ENCODE data around the gene KLHL12.
A peak's percentile ranks its signal among the peaks of the same experiment; 100 is the strongest.

KLHL12 gene

GRCh38 chr1:202879128-202879527 is 47.9 kb downstream of the KLHL12 start:
- no peak for DNase-seq

GRCh38 chr1:202873026-202873425 is 54.0 kb downstream of the KLHL12 start:
- DNase-seq = no peak

GRCh38 chr1:202871367-202871766 is 55.7 kb downstream of the KLHL12 start:
- DNase-seq = no peak

- DNase-seq = peak; percentile 45
Observed at GRCh38 chr1:202862679-202863560, 64.1 kb downstream of the KLHL12 start.

- DNase-seq = peak; percentile 98
Observed at GRCh38 chr1:202861420-202862132, 65.5 kb downstream of the KLHL12 start.

- DNase-seq = peak; percentile 77
Observed at GRCh38 chr1:202860744-202861419, 66.2 kb downstream of the KLHL12 start.

- DNase-seq = no peak
Observed at GRCh38 chr1:202858789-202859414, 68.1 kb downstream of the KLHL12 start.

- DNase-seq = no peak
Observed at GRCh38 chr1:202858331-202858730, 68.7 kb downstream of the KLHL12 start.

GRCh38 chr1:202857136-202857610 is 69.9 kb downstream of the KLHL12 start:
- no peak for DNase-seq

- DNase-seq = no peak
Observed at GRCh38 chr1:202856014-202856413, 71.0 kb downstream of the KLHL12 start.

GRCh38 chr1:202854787-202855186 is 72.2 kb downstream of the KLHL12 start:
- no peak for DNase-seq

- peak; percentile 86 for DNase-seq
Observed at GRCh38 chr1:202852163-202852904, 74.7 kb downstream of the KLHL12 start.

- DNase-seq = peak; percentile 49
Observed at GRCh38 chr1:202850593-202851362, 76.3 kb downstream of the KLHL12 start.

- DNase-seq = no peak
Observed at GRCh38 chr1:202848191-202848542, 78.9 kb downstream of the KLHL12 start.

- DNase-seq = no peak
Observed at GRCh38 chr1:202844935-202845334, 82.1 kb downstream of the KLHL12 start.

- DNase-seq = no peak
Observed at GRCh38 chr1:202844259-202844658, 82.8 kb downstream of the KLHL12 start.

GRCh38 chr1:202843081-202843480 is 84.0 kb downstream of the KLHL12 start:
- no peak for DNase-seq

Data from NCI-H82 (cell line).